DMS79 treated with DMSO at 0.1 percent for 48 hours (cell line): ENCODE results near the gene LGR6.
"Not testable (repeated sequence)": the region's sequence is repeated elsewhere in the genome, so short reads cannot be mapped to it uniquely, and the experiment has no call there.

Experiments
- DNase-seq: peaks from one replicate; lab custom pipeline; 2025; lab: John Stamatoyannopoulos, UW

LGR6 gene

GRCh38 chr1:202240226-202240625 lies 46.6 kb downstream of the LGR6 start:
- DNase-seq = not testable (repeated sequence)

- no peak for DNase-seq
These were observed 47.4 kb downstream of the LGR6 start for GRCh38 chr1:202240956-202241355.

- no peak for DNase-seq
These were observed 47.9 kb downstream of the LGR6 start for GRCh38 chr1:202241376-202242079.

GRCh38 chr1:202242080-202242419 lies 48.5 kb downstream of the LGR6 start:
- no peak for DNase-seq

- DNase-seq = no peak
These were observed 49.4 kb downstream of the LGR6 start for GRCh38 chr1:202243006-202243405.

- no peak for DNase-seq
These were observed 51.3 kb downstream of the LGR6 start for GRCh38 chr1:202244841-202245261.

- no peak for DNase-seq
These were observed 51.8 kb downstream of the LGR6 start for GRCh38 chr1:202245391-202245790.

GRCh38 chr1:202247104-202247503 lies 53.5 kb downstream of the LGR6 start:
- DNase-seq = no peak

GRCh38 chr1:202247837-202248795 lies 54.5 kb downstream of the LGR6 start:
- DNase-seq = no peak

GRCh38 chr1:202248861-202249260 lies 55.3 kb downstream of the LGR6 start:
- DNase-seq = no peak

- no peak for DNase-seq
These were observed 55.8 kb downstream of the LGR6 start for GRCh38 chr1:202249436-202249835.

GRCh38 chr1:202249846-202250245 lies 56.2 kb downstream of the LGR6 start:
- no peak for DNase-seq

- no peak for DNase-seq
These were observed 57.4 kb downstream of the LGR6 start for GRCh38 chr1:202250982-202251381.

- DNase-seq = no peak
These were observed 58.0 kb downstream of the LGR6 start for GRCh38 chr1:202251424-202252256.

GRCh38 chr1:202252271-202252670 lies 58.7 kb downstream of the LGR6 start:
- no peak for DNase-seq

GRCh38 chr1:202254454-202255252 lies 61.1 kb downstream of the LGR6 start:
- DNase-seq = no peak

GRCh38 chr1:202255343-202255742 lies 61.7 kb downstream of the LGR6 start:
- no peak for DNase-seq

GRCh38 chr1:202259705-202260104 lies 66.1 kb downstream of the LGR6 start:
- DNase-seq = no peak

- not testable (repeated sequence) for DNase-seq
These were observed 67.8 kb downstream of the LGR6 start for GRCh38 chr1:202261209-202261958.

- no peak for DNase-seq
These were observed 70.0 kb downstream of the LGR6 start for GRCh38 chr1:202263628-202264027.

GRCh38 chr1:202264300-202264699 lies 70.7 kb downstream of the LGR6 start:
- no peak for DNase-seq
